Gastroesophageal sphincter (tissue), 4 donors: ENCODE results near the gene GPT2. TPM values are rescaled to one million over a fixed set of nuclear protein-coding genes. Genes with fewer than 3 reads are reported as not detected.

Experiments used
- ATAC-seq: fragments of 150-250 bp; one replicate; pipeline ENCODE4 v1.9.1; 2016; ENCODE audit warnings: mild to moderate bottlenecking, moderate library complexity
- H3K27ac ChIP-seq, 4 donors: fragments of 200-600 bp; sonication (generic) in 3 of 4; 1 replicate in 3 of 4; 2 replicates in 1 of 4; pipeline ENCODE4 v1.5.1; 2016 to 2019
- H3K27me3 ChIP-seq: fragments of 200-600 bp; sonication (generic); one replicate; pipeline ENCODE4 v1.5.1; 2019
- H3K36me3 ChIP-seq, 2 donors: fragments of 200-600 bp; sonication (generic); one replicate each; pipeline ENCODE4 v1.5.1; 2019; ENCODE audit warnings: control low read depth in 1 of 2
- H3K4me1 ChIP-seq, 3 donors: fragments of 200-600 bp; sonication (generic); 1 replicate in 2 of 3; 2 replicates in 1 of 3; pipeline ENCODE4 v1.5.1; 2016 to 2019; ENCODE audit warnings: control low read depth in 2 of 3
- H3K4me3 ChIP-seq, 2 donors: fragments of 200-600 bp; sonication (generic); one replicate each; pipeline ENCODE4 v1.5.1; 2019; ENCODE audit warnings: mild to moderate bottlenecking in 1 of 2, moderate library complexity in 1 of 2
- H3K9me3 ChIP-seq, 3 donors: fragments of 200-600 bp; sonication (generic); one replicate each; pipeline ENCODE4 v1.5.1; 2017 to 2019; ENCODE audit warnings: control low read depth in 2 of 3
- EP300 ChIP-seq: sonication (generic); formaldehyde crosslinking; IDR thresholded peaks from one replicate; pipeline ENCODE4 v1.6.1; 2017; ENCODE audit warnings: antibody characterized with exemption, mild to moderate bottlenecking
- POLR2A ChIP-seq, 2 donors: fragments of 450-650 bp; IDR thresholded peaks; one replicate each; pipeline ENCODE4 v1.6.1; 2017; ENCODE audit warnings: antibody characterized with exemption in 2 of 2, mild to moderate bottlenecking in 2 of 2, moderate library complexity in 1 of 2
- POLR2AphosphoS5 ChIP-seq: sonication (generic); formaldehyde crosslinking; IDR thresholded peaks from one replicate; pipeline ENCODE4 v1.6.1; 2017; ENCODE audit warnings: antibody characterized with exemption
- WGBS, 2 donors: methylation state at CpG; one replicate each; pipeline ENCODE4 v1.1.5; 2018; ENCODE audit warnings: low coverage in 1 of 2; 5-methylcytosine and 5-hydroxymethylcytosine counted together
- total RNA-seq, 4 donors: library from RNA; depleted of rRNA; stranded (reverse); fragments of >200 nt; gene quantifications; one replicate each; pipeline ENCODE4 v1.1.0, GENCODE V29; 2016
- TF ChIP-seq, protein P1 (sequence below), 4 experiments: fragments of 200-600 bp in 2 of 4; fragments of 450-650 bp in 2 of 4; sonication (generic) in 1 of 4; IDR thresholded peaks; one replicate each; pipeline ENCODE4 v1.5.1; 2017 to 2019; ENCODE audit warnings: antibody characterized with exemption in 4 of 4, mild to moderate bottlenecking in 2 of 4, moderate library complexity in 2 of 4

GPT2 gene
- total RNA-seq, 4 donors from 2014 or later, result 3.8 to 8.6 (median 5.4) TPM

DNA sequence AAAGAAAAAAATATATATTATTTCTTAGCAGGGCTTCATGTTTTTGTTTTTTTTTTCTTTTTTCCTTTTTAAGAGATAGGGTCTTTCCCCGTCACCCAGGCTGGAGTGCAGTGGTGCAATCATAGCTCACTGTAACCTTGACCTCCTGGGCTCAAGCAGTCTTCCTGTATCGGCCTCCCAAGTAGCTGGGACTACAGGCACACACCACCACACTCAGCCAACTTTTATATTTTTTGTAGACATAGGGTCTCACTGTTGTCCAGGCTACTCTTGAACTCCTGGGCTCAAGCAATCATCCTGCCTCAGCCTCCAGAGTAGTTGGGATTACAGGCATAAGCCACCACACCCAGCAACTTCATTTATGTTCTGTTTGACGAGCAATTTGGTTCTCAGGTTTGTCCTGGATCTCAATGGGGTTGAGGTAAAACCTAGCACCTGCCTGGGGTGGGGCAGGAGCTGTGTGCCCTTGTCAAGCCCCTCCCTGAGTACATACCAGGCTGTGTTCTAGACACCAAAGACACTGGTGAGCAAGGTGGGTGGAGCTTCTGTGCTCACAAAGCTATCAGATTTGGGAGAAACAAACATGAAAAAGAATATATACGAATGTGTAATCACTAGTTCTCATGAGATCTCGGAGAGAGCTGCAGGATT, 19.2 kb downstream of the GPT2 start:
- no peak overlapping the region for H3K27ac ChIP-seq
- peaks cover 0 to 33% of the 10 kb centered on the region in 2 donors for H3K36me3 ChIP-seq
- 90 to 94% methylated on average over 2 to 4 of the region's 5 CpGs for whole genome bisulfite sequencing, 2 donors
- no peaks in the 10 kb centered on the region for H3K9me3 ChIP-seq
- no peak overlapping the region for H3K4me3 ChIP-seq
- ATAC-seq, result no peak
- peaks cover 0 to 3% (median 0%) of the 10 kb centered on the region in 3 donors for H3K4me1 ChIP-seq
- no peaks in the 10 kb centered on the region for H3K27me3 ChIP-seq
- TF ChIP-seq POLR2A (IDR thresholded peaks at IDR 0.05) (no peak), EP300 (no peak), POLR2AphosphoS5 (no peak)
- TF ChIP-seq, protein P1, sequence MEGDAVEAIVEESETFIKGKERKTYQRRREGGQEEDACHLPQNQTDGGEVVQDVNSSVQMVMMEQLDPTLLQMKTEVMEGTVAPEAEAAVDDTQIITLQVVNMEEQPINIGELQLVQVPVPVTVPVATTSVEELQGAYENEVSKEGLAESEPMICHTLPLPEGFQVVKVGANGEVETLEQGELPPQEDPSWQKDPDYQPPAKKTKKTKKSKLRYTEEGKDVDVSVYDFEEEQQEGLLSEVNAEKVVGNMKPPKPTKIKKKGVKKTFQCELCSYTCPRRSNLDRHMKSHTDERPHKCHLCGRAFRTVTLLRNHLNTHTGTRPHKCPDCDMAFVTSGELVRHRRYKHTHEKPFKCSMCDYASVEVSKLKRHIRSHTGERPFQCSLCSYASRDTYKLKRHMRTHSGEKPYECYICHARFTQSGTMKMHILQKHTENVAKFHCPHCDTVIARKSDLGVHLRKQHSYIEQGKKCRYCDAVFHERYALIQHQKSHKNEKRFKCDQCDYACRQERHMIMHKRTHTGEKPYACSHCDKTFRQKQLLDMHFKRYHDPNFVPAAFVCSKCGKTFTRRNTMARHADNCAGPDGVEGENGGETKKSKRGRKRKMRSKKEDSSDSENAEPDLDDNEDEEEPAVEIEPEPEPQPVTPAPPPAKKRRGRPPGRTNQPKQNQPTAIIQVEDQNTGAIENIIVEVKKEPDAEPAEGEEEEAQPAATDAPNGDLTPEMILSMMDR (IDR thresholded peaks at IDR 0.05), result no peak

GRCh38 chr16:46904471-46904870, 20.3 kb downstream of the GPT2 start:
- Histone ChIP-seq H3K27me3 (no peaks in the 10 kb centered on the region), H3K4me3 (no peak overlapping the region), H3K36me3 (peaks cover 0 to 33% of the 10 kb centered on the region in 2 donors), H3K9me3 (no peaks in the 10 kb centered on the region), H3K4me1 (peaks cover 0 to 13% (median 0%) of the 10 kb centered on the region in 3 donors), H3K27ac (no peak overlapping the region)
- 91 to 94% methylated on average over 3 of the region's 3 CpGs for WGBS, 2 donors
- TF ChIP-seq EP300 (no peak), POLR2AphosphoS5 (no peak), POLR2A (IDR thresholded peaks at IDR 0.05) (no peak)
- TF ChIP-seq, protein P1 (IDR thresholded peaks at IDR 0.05), result no peak
- no peak for ATAC-seq

DNA sequence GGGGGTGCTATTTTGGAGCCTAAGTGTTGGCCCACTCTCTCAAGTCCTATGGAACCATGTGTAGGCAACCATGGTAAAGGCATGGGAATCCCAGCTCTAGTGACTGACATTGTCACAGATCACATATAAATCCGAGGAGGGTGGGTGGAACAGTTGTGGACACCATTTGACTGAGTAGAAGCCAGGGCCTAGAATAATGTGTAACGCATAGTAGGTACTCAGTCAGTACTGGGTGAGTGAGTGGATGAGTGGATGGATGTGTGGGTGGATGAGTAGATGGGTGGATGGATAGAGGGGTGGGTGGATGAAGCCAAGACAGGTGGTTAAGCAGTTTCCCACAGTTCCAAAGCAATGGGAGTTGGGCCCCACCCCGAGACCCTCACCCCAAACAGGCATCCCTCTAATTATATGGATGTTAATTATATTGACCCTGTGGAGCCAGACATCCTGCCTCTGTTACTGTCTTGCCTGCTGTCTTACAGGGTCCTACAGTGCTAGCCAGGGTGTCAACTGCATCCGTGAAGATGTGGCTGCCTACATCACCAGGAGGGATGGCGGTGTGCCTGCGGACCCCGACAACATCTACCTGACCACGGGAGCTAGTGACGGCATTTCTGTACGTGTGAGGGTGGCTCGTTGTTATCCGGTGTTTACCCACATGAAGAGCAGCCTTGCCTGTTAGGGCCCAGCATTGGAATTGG, 22.3 kb downstream of the GPT2 start:
- WGBS, 2 donors, result 91 to 93% methylated on average over 3 to 10 of the region's 12 CpGs
- no peak overlapping the region for H3K27ac ChIP-seq

DNA sequence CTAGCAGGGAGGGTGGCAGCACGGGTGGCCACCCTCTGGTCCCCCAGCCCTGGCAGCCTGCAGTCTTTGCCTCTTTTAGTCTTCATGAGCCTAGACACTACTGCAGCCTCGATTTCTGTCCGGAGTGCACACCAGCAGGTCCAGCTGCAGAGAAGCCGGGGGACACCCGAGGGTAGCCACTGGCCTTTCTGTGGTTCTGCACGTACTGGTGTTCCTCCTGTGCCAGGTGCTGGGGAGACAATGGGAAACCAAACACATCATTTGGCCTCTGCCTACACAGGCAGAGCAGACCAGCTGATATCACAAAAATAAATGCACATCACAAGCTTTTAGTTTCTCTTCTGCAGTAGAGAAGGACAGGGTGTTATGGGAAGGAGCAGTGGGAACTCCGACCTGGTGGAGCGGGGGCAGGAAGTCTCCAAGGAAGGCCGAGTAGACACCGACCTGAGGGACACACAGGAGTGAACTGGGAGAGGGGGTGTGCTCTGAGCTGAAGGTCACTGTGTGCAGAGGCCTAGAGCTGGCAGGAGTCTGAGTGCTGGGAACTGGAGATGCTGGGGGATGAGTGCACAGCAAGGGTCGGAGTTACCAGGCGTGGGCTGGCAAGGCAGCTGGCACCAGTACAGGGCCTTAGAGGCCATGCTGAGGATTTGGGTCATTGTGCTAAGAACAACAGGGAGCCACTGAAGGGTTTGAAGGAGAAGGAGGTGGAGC, 23.1 kb downstream of the GPT2 start:
- no peaks in the 10 kb centered on the region for H3K27me3 ChIP-seq
- H3K4me1 ChIP-seq, result peaks cover 0 to 13% (median 0%) of the 10 kb centered on the region in 3 donors
- WGBS, 2 donors, result 82 to 87% methylated on average over 3 to 5 of the region's 12 CpGs
- H3K36me3 ChIP-seq, result peaks cover 0 to 20% of the 10 kb centered on the region in 2 donors
- TF ChIP-seq EP300, result no peak
- no peak for TF ChIP-seq POLR2AphosphoS5
- TF ChIP-seq, protein P1 (IDR thresholded peaks at IDR 0.05), result no peak
- no peak for TF ChIP-seq POLR2A (IDR thresholded peaks at IDR 0.05)
- H3K9me3 ChIP-seq, result no peaks in the 10 kb centered on the region
- no peak for ATAC-seq
- no peak overlapping the region for H3K4me3 ChIP-seq
- no peak overlapping the region for H3K27ac ChIP-seq

More for the DNA sequence above, 22.3 kb downstream of the GPT2 start:
- H3K27me3 ChIP-seq, result no peaks in the 10 kb centered on the region
- no peak overlapping the region for H3K4me3 ChIP-seq
- H3K36me3 ChIP-seq, result peaks cover 0 to 22% of the 10 kb centered on the region in 2 donors
- ATAC-seq, result no peak
- TF ChIP-seq, protein P1 (IDR thresholded peaks at IDR 0.05), result no peak
- TF ChIP-seq POLR2A (IDR thresholded peaks at IDR 0.05), result no peak
- no peak for TF ChIP-seq EP300
- TF ChIP-seq POLR2AphosphoS5, result no peak
- H3K4me1 ChIP-seq, result peaks cover 0 to 13% (median 0%) of the 10 kb centered on the region in 3 donors
- no peaks in the 10 kb centered on the region for H3K9me3 ChIP-seq
